K562 (cell line): ENCODE measurements around the gene ZC3H12A. TPM values are rescaled to one million over a fixed set of nuclear protein-coding genes. Genes with fewer than 3 reads are reported as not detected.
A peak's percentile ranks its signal among the peaks of the same experiment; 100 is the strongest.

Experiments used
- AFF4 ChIP-seq: sonication (generic); formaldehyde crosslinking; IDR thresholded peaks from 2 replicates; pipeline ENCODE4 v1.8.0; 2023; ENCODE audit warnings: mild to moderate bottlenecking, missing genetic modification reagents
- BCL6 ChIP-seq: fragments of 250-450 bp; sonication (Bioruptor Pico); IDR thresholded peaks from 2 replicates; pipeline ENCODE4 v1.4.0; 2020
- CBX5 ChIP-seq: IDR thresholded peaks from 2 replicates; pipeline ENCODE4 v1.6.1; 2014; ENCODE audit warnings: low read depth, borderline replicate concordance
- ESRRA ChIP-seq: fragments of 450-650 bp; IDR thresholded peaks from 2 replicates; pipeline ENCODE4 v1.6.1; 2014; ENCODE audit warnings: low read depth, mild to moderate bottlenecking, moderate library complexity, borderline replicate concordance
- FOXM1 ChIP-seq, 2 experiments: fragments of 450-650 bp in 1 of 2; sonication (generic) in 1 of 2; formaldehyde crosslinking in 1 of 2; IDR thresholded peaks; 2 replicates each; pipeline versions ENCODE4 v1.6.1 to v1.9.0; 2017 to 2022; ENCODE audit warnings: low read depth in 2 of 2, mild to moderate bottlenecking in 2 of 2, missing genetic modification reagents in 1 of 2, moderate library complexity in 1 of 2
- GTF2E2 ChIP-seq: fragments of 200-800 bp; sonication (Bioruptor generic); IDR thresholded peaks from 2 replicates; pipeline ENCODE4 v1.6.1; 2016; ENCODE audit warnings: missing genetic modification characterization, missing compliant biosample characterization
- IFI16 ChIP-seq: fragments of 250-450 bp; sonication (Bioruptor Pico); IDR thresholded peaks from 2 replicates; pipeline ENCODE4 v2.1.2; 2022; ENCODE audit warnings: mild to moderate bottlenecking, inconsistent platforms
- PCBP2 ChIP-seq: fragments of 200-400 bp; formaldehyde crosslinking; IDR thresholded peaks from 2 replicates; pipeline ENCODE4 v1.6.1; 2018; ENCODE audit warnings: low read length, low read depth, mild to moderate bottlenecking, moderate library complexity; ENCODE audit not compliant: poor library complexity, severe bottlenecking
- SMAD4 ChIP-seq: fragments of 250-450 bp; sonication (Bioruptor Pico); conservative IDR thresholded peaks from 2 replicates; pipeline ENCODE4 v1.8.0; 2021; ENCODE audit warnings: inconsistent platforms, mild to moderate bottlenecking, moderate library complexity
- TAL1 ChIP-seq: fragments of 450-650 bp; IDR thresholded peaks from 2 replicates; pipeline ENCODE4 v1.6.1; 2016; ENCODE audit warnings: mild to moderate bottlenecking
- TARDBP ChIP-seq: fragments of 450-650 bp; IDR thresholded peaks from 2 replicates; pipeline ENCODE4 v1.6.1; 2016
- ZBTB12 ChIP-seq: fragments of 250-450 bp; sonication (Bioruptor Pico); IDR thresholded peaks from 2 replicates; pipeline ENCODE4 v1.4.0; 2020
- ZBTB33 ChIP-seq: sonication (generic); formaldehyde crosslinking; IDR thresholded peaks from 2 replicates; pipeline ENCODE4 v1.8.1; 2023; ENCODE audit warnings: mild to moderate bottlenecking, missing genetic modification reagents
- ZFX ChIP-seq: sonication (generic); formaldehyde crosslinking; IDR thresholded peaks from 2 replicates; pipeline ENCODE4 v1.8.0; 2022; ENCODE audit warnings: mild to moderate bottlenecking, missing genetic modification reagents, moderate library complexity
- ZNF124 ChIP-seq: sonication (generic); formaldehyde crosslinking; IDR thresholded peaks from 2 replicates; pipeline ENCODE4 v1.8.1; 2022; ENCODE audit warnings: missing genetic modification reagents
- ZNF224 ChIP-seq: sonication (generic); formaldehyde crosslinking; IDR thresholded peaks from 2 replicates; pipeline ENCODE4 v1.8.0; 2022; ENCODE audit warnings: mild to moderate bottlenecking, missing genetic modification reagents
- ZNF740 ChIP-seq, 3 experiments: fragments of 200-800 bp in 1 of 3; sonication (Bioruptor generic) in 1 of 3; sonication (generic) in 1 of 3; formaldehyde crosslinking in 1 of 3; IDR thresholded peaks; 2 replicates each; pipeline versions ENCODE4 v1.6.1 to v1.8.0; 2016 to 2022; ENCODE audit warnings: mild to moderate bottlenecking in 2 of 3, missing compliant biosample characterization in 2 of 3, missing genetic modification characterization in 2 of 3, missing genetic modification reagents in 1 of 3
- polyA plus RNA-seq, 8 experiments: library from polyadenylated mRNA; depleted of rRNA in 4 of 8; stranded (reverse) in 5 of 8; unstranded in 3 of 8; fragments of >200 nt; fragmentation: Nextera tagmentation in 2 of 8; fragmentation: Illumina TruSeq in 1 of 8; extraction: Ambion mirVana in 2 of 8; extraction: Trizol in 1 of 8; gene quantifications; 2 replicates each; pipeline versions ENCODE4 v1.2.1 to v1.2.3, GENCODE V29; 2011 to 2014; ENCODE audit warnings: inconsistent platforms in 1 of 8, missing spikeins in 1 of 8
- total RNA-seq, 7 experiments: library from RNA; depleted of rRNA in 6 of 7; stranded (reverse); fragments of >200 nt in 6 of 7; fragmentation: Illumina TruSeq in 2 of 7; extraction: Trizol in 2 of 7; gene quantifications; 2 replicates each; pipeline versions ENCODE4 v1.2.1 to v1.2.3, GENCODE V29; 2011 to 2021; ENCODE audit warnings: low replicate concordance in 1 of 7
- TF ChIP-seq, protein P1 (sequence below): IDR thresholded peaks from 2 replicates; pipeline ENCODE4 v1.6.1; 2011; ENCODE audit not compliant: insufficient read length; ENCODE audit errors: extremely low read depth

ZC3H12A gene
- total and polyA plus RNA-seq, 9 of the 15 experiments (the other 6 are each of a cell fraction or from before 2014, with no cell fraction given) = 0.14 to 9.4 (median 6.7) TPM

GRCh38 chr1:37479255-37480124 is 5.1 kb downstream of the ZC3H12A start (continued):
- TF ChIP-seq AFF4 (CRISPR knock-in tag) (no peak), SMAD4 (CRISPR knock-in tag) (0 out of 2 replicates have a peak, but pooled peaks have one; percentile 64), ZNF224 (CRISPR knock-in tag) (0 out of 2 replicates have a peak, but pooled peaks have one; percentile 57), GTF2E2 (no peak), ZBTB12 (CRISPR knock-in tag) (no peak), ZBTB33 (CRISPR knock-in tag) (no peak; the same call in 1 of the 2 replicates), FOXM1 (IDR thresholded peaks at IDR 0.05; ENCODE audit: low read depth) (no peak; the same call in 1 of the 2 replicates), FOXM1 (CRISPR knock-in tag; IDR thresholded peaks at IDR 0.05; ENCODE audit: low read depth) (no peak), PCBP2 (no peak), ZNF740 (CRISPR knock-in tag; IDR thresholded peaks at IDR 0.05) (no peak; the same call in 1 of the 2 replicates), ZNF740 (tag; IDR thresholded peaks at IDR 0.05) (no peak), BCL6 (CRISPR knock-in tag) (no peak), CBX5 (no peak), TARDBP (no peak), ESRRA (no peak), IFI16 (CRISPR knock-in tag) (no peak), TAL1 (no peak), ZFX (CRISPR knock-in tag) (peak; percentile 63), ZNF124 (CRISPR knock-in tag) (no peak)
- TF ChIP-seq, protein P1, sequence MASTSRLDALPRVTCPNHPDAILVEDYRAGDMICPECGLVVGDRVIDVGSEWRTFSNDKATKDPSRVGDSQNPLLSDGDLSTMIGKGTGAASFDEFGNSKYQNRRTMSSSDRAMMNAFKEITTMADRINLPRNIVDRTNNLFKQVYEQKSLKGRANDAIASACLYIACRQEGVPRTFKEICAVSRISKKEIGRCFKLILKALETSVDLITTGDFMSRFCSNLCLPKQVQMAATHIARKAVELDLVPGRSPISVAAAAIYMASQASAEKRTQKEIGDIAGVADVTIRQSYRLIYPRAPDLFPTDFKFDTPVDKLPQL = no peak
